NCI-H345 treated with DMSO at 0.1 percent for 48 hours (cell line): ENCODE results near the gene FOXR1.
"Not testable (repeated sequence)": the region's sequence is repeated elsewhere in the genome, so short reads cannot be mapped to it uniquely, and the experiment has no call there.

Experiments
- DNase-seq: peaks from one replicate; lab custom pipeline; 2025; ENCODE audit not compliant: unreplicated experiment; lab: John Stamatoyannopoulos, UW

The FOXR1 gene

GRCh38 chr11:118996926-118997626 is 25.5 kb downstream of the FOXR1 start:
- no peak for DNase-seq

GRCh38 chr11:118997627-118998387 is 26.2 kb downstream of the FOXR1 start, which contains the start of gene CENATAC:
Gene CENATAC (plus strand): TSS chr11:118998138. CDS start chr11:118998198, 60 bp downstream.
- peak; percentile 90 for DNase-seq

GRCh38 chr11:118998388-118998717 is 26.8 kb downstream of the FOXR1 start:
- no peak for DNase-seq

GRCh38 chr11:118998822-118999221 is 27.3 kb downstream of the FOXR1 start:
- DNase-seq: no peak

GRCh38 chr11:119000906-119001305 is 29.3 kb downstream of the FOXR1 start:
- no peak for DNase-seq

- DNase-seq: no peak
Measured at GRCh38 chr11:119006656-119007055, 35.1 kb downstream of the FOXR1 start.

- DNase-seq: no peak
Measured at GRCh38 chr11:119011476-119012053, 40.0 kb downstream of the FOXR1 start.

GRCh38 chr11:119012629-119013170 is 41.1 kb downstream of the FOXR1 start:
- DNase-seq: no peak

GRCh38 chr11:119014209-119014924 is 42.8 kb downstream of the FOXR1 start:
- DNase-seq: no peak

GRCh38 chr11:119015054-119015611 is 43.6 kb downstream of the FOXR1 start:
- DNase-seq: no peak

- no peak for DNase-seq
Measured at GRCh38 chr11:119016216-119017009, 44.9 kb downstream of the FOXR1 start.

GRCh38 chr11:119017377-119017776 is 45.8 kb downstream of the FOXR1 start:
- DNase-seq: not testable (repeated sequence)

- DNase-seq: peak; percentile 95
Measured at GRCh38 chr11:119018074-119018938, 46.7 kb downstream of the FOXR1 start, which contains the start of the genes RPS25 and TRAPPC4. Gene RPS25 (minus strand): TSS chr11:119018343. CDS start chr11:119018284, 59 bp downstream. Gene TRAPPC4 (plus strand): TSS chr11:119018766. CDS start chr11:119018796, 30 bp downstream.

GRCh38 chr11:119019996-119020395 is 48.4 kb downstream of the FOXR1 start:
- DNase-seq: no peak

GRCh38 chr11:119021631-119022030 is 50.1 kb downstream of the FOXR1 start:
- DNase-seq: no peak

- DNase-seq: no peak
Measured at GRCh38 chr11:119023741-119024140, 52.2 kb downstream of the FOXR1 start.

GRCh38 chr11:119024430-119025098 is 53.0 kb downstream of the FOXR1 start:
- DNase-seq: no peak

GRCh38 chr11:119025099-119025473 is 53.5 kb downstream of the FOXR1 start:
- no peak for DNase-seq
